ENCODE data around the gene CABCOCO1.

The CABCOCO1 gene

GRCh38 chr10:61757525-61758397 is 95.0 kb downstream of the CABCOCO1 start:
- no peak for DNase-seq

- no peak for DNase-seq
These were observed 95.7 kb downstream of the CABCOCO1 start for GRCh38 chr10:61758433-61758832.

- DNase-seq: no peak
These were observed 97.0 kb downstream of the CABCOCO1 start for GRCh38 chr10:61759751-61760150.

GRCh38 chr10:61760943-61761824 is 98.5 kb downstream of the CABCOCO1 start:
- DNase-seq: no peak

GRCh38 chr10:61761825-61762217 is 99.1 kb downstream of the CABCOCO1 start:
- DNase-seq: no peak

GRCh38 chr10:61763778-61764177 is 101.0 kb downstream of the CABCOCO1 start:
- DNase-seq: no peak

GRCh38 chr10:61764486-61764885 is 101.8 kb downstream of the CABCOCO1 start:
- DNase-seq: no peak

- no peak for DNase-seq
These were observed 102.7 kb downstream of the CABCOCO1 start for GRCh38 chr10:61765176-61766087.

- DNase-seq: no peak
These were observed 104.2 kb downstream of the CABCOCO1 start for GRCh38 chr10:61766927-61767326.

GRCh38 chr10:61774031-61774430 is 111.3 kb downstream of the CABCOCO1 start:
- DNase-seq: no peak

GRCh38 chr10:61775111-61775510 is 112.4 kb downstream of the CABCOCO1 start:
- DNase-seq: no peak

GRCh38 chr10:61776615-61777266 is 114.0 kb downstream of the CABCOCO1 start:
- no peak for DNase-seq

- DNase-seq: no peak
These were observed 115.4 kb downstream of the CABCOCO1 start for GRCh38 chr10:61778137-61778536.

GRCh38 chr10:61779276-61779675 is 116.5 kb downstream of the CABCOCO1 start:
- no peak for DNase-seq

GRCh38 chr10:61779950-61780659 is 117.4 kb downstream of the CABCOCO1 start:
- peak in 1 of 2 experiments; percentile 26 for DNase-seq

- no peak for DNase-seq
These were observed 118.0 kb downstream of the CABCOCO1 start for GRCh38 chr10:61780732-61781131.

GRCh38 chr10:61781969-61782403 is 119.3 kb downstream of the CABCOCO1 start:
- peak in 1 of 2 experiments; percentile 29 for DNase-seq

- peak; percentile 45 to 58 for DNase-seq
These were observed 121.8 kb downstream of the CABCOCO1 start for GRCh38 chr10:61784354-61785133.

GRCh38 chr10:61785473-61786105 is 122.9 kb downstream of the CABCOCO1 start:
- no peak for DNase-seq

GRCh38 chr10:61786728-61787127 is 124.0 kb downstream of the CABCOCO1 start:
- DNase-seq: peak in 1 of 2 experiments; percentile 39
